HG03460 (cell line): Measurements from ENCODE around the gene CISD2.
A peak's percentile ranks its signal among the peaks of the same experiment; 100 is the strongest.
"Not testable (repeated sequence)": the region's sequence is repeated elsewhere in the genome, so short reads cannot be mapped to it uniquely, and the experiment has no call there.

Source experiments
- ATAC-seq: cut with Tn5 transposase; IDR thresholded peaks from one replicate; pipeline ENCODE4 v1.9.1; 2021; ENCODE audit not compliant: unreplicated experiment

CISD2 gene

DNA sequence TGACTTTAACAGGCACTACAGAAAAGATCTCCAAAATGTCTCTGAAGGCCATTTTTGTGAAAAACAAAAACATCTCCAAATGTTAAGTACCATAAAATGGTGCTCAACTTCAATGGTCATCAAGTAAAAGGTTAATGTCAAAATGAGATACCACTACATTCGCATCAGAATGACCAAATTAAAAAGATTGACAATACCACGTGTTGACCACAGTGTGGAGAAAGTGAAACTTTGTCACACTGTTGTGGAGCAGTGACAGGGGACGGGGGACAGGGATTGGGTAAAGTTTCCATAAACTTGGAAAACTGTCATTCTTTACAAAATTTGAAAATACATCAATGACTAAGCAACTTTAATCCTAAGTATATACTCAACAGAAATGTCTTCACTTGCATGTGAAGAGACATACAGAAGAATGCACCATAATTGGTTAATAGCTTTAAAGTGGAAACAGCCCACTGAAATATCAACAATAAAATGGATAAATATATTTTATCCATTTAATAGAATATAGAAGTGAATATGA lies 19.1 kb upstream of the CISD2 start:
- no peak for ATAC-seq

DNA sequence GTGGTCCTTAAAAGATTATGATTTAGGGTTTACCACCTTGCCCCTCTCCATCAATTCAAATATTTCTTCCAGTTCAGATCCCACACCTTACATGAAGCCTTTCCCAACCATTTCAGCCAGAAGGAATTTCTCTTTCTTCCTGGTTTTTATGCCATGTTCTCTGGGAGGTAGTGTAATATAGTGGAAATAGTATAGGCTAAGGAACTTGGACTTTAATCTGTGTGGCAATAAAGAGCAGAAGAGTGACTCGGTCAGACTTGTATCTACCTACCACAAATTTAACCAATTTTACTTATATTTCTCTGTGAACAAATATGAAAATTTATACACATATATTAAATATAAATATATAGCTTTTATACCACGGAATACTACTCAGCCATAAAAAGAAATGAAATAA lies 18.4 kb upstream of the CISD2 start:
- no peak for ATAC-seq

DNA sequence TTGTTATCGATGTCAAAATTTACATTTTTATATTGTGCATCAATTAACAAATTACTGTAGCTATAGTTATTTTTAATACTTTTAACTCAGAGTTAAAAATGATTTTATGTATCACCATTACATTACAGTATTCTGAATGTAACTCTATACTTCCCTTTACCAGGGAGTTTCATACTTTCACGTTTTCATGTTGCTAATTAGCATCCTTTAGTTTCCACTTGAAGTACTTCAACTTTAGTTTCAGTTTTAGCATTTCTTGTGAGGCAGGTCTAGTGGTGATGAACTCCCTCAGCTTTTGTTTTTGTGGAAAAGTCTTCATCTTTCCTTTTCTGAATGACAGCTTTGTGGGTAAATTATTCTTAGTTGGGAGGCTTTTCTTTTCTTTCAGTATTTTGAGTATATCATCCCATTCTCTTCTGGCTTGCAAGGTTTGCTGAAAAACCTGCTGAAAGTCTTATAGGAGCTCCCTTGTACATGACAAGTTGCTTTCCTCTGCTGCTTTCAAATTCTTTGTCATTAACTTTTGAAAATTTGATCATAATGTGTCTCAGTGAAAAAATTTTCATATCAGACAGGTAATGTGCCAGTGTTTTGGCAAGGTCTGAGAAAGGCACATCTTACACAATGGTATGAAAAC lies 9.8 kb upstream of the CISD2 start:
- no peak for ATAC-seq

DNA sequence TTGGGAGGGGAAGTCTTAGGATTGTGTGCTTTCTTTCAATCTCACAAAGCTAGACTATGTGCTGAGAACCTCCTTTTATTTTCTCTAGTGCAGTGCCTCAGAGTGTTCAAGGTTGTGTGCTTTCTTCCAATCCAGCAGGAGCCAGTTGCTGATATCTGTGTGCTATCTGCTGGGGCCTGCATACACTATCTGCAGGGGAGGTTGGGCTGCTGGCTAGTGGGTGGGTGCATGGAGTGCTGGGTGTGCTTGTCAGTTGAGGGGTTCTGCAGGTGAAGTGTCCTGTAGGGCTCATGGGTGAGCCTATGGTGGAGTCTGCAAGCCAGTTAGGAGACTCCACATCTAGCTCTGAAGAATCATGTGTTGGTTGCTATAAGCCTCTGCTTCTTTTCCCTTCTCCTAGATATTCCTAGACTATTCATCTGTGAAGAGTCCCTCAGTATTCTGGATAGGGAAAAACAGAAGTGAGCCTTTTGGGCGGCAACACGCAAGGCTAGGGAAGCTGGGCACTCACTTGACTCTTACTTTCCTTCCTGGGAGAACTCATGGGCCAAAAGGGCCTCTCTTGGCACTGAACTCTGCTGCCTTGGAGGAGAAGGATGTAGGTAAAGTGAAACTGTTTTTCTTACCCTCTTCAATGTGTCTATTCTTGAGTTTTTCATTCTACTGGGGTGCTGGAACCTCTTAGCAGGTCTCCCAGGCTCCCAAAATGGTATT lies 8.0 kb upstream of the CISD2 start:
- ATAC-seq, result no peak

DNA sequence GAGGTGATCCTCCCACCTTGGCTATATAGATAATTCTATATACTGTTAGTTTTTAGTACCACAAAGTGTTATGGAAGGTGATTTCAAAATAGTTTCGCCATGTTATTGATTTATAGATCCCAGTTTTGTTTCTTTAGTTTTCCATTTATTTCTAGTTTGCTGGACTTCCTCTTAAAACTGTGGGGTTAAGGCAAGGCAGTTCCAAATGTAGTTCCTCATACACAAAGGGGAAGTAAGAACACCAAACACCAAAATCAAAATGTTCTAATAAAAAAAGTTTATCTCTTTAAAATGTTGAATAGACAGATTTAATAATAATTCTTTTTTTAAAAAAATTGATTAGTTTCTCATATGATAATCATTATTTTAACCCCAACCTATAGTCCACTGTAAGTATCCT lies 6.8 kb upstream of the CISD2 start:
- no peak for ATAC-seq

DNA sequence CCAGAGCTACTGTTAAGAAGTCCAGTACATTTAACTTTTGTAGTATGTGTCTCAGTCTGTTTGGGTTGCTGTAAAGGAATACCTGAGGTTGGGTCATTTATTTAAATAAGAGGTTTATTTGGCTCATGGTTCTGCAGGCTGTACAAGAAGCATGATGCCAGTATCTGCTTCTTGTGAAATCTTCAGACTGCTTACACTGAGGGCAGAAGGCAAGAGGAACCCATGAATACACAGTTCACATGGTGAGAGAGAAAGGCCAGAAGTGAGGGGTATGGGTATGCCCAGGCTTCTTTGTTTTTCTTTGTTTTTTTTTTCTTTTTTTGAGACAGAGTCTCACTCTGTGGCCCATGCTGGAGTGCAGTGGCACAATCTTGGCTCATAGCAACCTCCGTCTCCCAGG lies 6.0 kb upstream of the CISD2 start:
- no peak for ATAC-seq

DNA sequence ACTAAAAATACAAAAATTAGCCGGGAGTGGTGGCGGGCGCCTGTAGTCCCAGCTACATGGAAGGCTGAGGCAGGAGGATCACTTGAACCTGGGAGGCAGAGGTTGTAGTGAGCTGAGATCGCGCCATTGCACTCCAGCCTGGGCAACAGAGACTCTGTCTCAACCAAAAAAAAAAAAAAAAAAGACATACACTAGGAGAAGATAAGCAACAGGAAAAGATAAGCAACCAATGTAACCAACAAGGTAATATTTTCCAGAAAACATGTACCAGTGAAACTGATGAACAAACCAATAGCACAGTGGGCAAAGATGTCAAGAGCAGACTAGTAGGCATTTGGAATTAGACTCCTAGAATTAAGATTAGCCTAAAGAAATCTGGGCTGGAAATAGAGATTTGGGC lies 3.5 kb upstream of the CISD2 start:
- not testable (repeated sequence) for ATAC-seq

DNA sequence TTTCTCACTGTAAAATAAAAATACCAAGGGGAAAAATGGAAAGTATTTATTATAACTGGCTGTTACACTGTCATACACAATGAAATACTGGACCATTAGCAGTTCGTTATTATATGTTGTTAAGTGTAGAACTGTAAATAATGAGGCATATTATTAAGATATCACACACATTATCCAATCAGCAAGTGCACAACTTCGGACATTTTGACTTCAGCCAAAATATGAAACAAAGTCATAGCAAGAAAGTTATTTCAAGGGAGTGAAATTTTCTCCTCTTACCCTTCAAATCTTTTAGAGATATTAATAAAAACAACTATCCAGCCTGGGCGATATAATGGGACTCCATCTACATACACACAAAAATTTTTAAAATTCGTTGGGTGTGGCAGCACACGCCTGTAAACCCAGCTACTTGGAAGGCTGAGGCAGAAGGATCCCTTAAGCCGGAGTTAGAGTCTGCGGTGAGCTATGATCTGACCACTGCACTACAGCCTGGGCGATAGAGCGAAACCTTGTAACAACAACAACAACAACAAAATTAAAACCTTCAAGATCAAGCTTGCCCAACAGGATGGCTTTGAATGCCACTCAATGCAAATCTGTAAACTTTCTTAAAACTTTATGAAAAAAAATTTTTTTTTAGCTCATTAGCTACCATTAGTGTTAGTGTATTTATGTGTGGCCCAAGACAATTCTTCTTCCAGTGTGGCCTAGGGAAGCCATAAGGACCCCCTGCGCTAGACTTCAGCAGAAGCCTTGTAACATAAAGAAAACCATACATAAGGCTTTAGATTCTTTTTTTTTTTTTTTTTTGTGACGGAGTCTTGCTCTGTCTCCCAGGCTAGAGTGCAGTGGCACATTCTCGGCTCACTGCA lies 1.3 kb upstream of the CISD2 start:
- no peak for ATAC-seq

DNA sequence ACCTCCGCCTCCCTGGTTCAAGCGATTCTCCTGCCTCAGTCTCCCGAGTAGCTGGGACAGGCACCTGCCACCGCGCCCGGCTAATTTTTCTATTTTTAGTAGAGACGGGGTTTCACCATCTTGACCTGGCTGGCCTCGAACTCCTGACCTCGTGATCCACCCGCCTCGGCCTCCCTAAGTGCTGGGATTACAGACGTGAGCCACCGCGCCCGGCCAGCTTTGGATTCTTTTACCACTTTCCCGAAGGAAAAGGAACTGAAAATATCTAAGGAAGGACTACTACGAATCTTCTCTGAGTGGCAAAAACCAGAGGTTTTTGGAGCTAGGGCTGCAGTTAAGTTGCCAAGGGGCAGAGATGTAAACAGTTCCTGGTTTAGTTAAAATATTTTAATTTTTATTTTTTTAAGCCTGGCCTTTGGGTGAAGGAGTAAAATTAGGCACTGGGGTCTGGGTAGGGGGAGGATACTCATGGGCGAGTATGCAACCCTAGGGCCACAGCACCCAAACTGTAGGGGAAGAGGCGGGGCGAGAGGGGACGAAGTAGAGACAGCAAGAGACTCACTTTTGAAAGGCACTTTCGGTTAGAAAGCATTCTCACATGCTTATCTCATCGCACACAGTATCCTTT lies 525 bp upstream of the CISD2 start:
- peak; percentile 44 for ATAC-seq

DNA sequence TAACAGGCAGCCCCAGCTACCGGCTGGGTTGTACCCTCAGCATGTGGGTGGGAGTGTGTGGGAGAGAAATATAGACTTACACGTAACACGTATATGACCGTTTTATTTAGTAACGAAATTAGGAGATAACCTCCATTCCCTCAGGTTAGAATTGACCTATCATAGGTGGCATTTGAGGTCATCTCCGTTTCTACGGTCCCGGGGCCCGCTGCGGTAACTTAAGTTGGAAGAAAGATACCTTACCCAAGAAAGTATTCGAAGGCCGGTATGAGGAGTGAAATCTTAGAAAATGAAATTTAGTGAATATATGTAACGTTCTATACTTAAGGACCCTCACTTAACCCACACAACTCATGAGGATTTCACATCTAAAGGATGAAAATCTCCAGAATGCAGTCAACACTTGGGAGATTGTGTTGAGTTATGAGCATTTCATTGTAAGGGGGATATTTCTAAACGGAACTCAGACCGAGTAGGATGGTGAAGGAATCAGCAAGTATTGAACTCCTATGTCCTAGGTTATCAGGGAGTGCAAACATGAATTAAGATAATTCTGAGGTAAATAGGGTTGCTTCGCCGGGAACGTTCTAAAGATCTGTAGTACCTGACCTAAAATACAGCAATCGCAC lies 891 bp downstream of the CISD2 start:
- peak; percentile 22 for ATAC-seq

DNA sequence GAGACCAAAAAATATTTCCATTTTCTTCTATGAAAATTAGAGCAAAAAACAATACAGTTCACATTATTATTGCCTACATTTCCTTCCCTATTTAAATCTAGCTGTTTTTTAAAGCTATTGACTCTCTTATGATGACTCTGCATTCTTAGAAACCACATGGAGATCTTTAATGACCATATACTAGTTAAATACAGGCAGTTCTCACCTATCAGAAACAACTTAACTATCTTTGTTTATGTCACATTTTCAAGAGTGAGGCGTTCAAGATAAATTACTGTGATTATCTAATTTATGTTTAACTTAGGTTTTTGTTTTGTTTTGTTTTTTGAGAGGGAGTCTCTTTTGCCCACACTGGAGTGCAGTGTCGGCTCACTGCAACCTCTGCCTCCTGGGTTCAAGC lies 3.0 kb downstream of the CISD2 start:
- ATAC-seq, result no peak

DNA sequence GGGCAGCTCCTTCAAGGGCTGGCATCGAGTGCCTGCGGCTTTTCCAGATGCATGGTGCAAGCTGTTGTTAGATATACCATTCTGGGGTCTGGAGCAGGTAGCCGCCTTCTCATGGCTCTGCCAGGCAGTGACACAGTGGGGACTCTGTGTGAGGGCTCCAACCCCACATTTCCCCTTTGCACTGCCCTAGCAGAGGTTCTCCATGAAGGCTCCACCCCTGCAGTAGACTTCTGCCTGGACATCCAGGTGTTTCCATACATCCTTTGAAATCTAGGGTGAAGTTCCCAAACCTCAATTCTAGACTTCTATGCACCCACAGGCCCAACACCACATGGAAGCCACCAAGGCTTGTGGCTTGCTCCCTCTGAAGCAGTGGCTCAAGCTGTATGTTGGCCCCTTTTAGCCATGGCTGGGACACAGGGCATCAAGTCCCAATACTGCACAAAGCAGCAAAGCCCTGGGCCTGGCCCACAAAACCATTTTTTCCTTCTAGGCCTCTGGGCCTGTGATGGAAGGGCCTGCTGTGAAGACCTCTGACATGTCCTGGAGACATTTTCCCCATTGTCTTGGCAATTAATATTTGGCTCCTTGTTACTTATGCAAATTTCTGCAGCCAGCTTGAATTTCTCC lies 8.8 kb downstream of the CISD2 start:
- ATAC-seq, result not testable (repeated sequence)

DNA sequence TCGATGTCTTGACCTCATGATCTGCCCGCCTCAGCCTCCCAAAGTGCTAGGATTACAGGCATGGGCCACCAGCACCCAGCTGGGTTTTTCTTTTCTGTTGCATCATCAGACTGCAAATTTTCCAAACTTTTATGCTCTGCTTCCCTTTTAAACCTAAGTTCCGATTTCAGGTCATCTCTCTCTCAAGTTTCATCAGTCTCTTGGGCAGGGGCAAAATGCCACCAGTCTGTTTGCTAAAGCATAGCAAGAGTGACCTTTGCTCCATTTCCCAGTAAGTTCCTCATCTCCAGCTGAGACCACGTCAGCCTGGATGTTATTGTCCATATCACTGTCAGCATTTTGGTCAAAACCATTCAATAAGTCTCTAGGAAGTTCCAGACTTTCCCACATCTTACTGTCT lies 9.6 kb downstream of the CISD2 start:
- not testable (repeated sequence) for ATAC-seq

DNA sequence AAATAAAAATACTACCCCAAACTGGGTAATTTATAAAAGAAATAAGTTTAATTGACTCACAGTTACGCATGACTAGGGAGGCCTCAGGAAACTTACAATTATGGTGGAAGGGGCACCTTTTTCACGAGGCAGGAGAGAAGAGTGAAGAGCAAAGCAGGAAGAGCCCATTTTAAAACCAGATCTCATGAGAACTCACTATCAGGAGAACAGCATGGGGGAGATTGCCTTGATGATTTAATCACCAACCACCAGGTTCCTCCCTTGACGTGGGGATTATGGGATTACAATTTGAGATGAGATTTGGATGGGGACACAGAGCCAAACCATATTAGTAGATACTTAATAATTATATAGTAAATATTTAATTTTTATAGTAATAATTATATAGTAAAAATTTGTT lies 10.1 kb downstream of the CISD2 start:
- ATAC-seq, result no peak

DNA sequence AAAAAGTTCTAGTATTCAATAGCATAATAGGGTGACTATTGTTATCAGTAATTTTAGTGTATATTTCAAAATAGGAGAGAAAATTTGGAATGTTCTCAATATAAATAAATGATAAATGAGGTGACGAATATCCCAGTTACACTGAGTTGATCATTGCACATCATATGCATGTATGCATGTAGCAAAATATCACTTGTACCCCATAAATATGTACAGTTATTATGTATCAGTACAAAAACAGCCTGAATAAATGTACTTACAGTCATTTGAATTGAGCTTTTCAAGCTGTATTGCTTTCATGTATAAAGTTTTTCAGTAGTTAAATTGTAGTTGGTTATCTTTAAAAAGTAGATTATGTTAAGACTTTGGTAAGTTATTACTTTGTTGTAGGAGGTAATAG lies 12.6 kb downstream of the CISD2 start:
- no peak for ATAC-seq

DNA sequence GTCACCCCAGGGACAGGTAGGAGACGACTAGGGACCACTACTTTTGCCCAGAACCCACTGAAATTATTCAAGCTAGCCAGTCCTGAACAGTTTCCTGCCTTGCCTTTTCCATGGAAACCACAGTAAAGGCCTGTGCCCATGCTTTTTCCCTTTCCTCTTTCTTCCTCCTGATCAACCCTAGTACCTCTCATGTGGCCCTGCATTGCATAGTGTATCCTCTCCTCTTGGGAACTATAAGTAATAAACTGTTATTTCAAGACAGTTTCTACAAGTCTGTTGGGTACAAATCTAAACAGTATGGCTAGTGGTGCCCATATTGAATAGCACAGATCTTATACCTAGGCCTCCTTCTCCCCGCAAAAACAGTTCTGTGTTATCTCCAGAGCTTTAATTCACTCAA lies 14.5 kb downstream of the CISD2 start:
- ATAC-seq, result no peak

DNA sequence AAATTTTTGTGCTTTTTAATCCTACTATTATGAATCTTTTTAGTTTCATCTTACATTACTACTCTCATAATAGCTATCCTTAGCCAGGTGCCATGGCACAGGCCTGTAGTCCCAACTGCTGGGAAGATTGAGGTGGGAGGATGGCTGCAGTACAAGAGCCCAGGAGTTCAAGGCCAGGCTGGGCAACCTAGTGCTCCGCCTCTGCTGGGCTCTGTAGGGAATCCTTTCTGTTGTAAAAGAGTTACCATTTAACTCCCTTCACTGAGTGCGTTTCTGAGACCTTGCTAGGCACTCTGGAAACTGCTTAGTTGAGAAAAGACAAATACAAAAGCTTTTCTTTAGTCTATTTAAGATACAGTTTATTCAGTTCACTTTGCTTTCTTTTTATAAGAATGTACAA lies 19.8 kb downstream of the CISD2 start:
- ATAC-seq, result not testable (repeated sequence)

DNA sequence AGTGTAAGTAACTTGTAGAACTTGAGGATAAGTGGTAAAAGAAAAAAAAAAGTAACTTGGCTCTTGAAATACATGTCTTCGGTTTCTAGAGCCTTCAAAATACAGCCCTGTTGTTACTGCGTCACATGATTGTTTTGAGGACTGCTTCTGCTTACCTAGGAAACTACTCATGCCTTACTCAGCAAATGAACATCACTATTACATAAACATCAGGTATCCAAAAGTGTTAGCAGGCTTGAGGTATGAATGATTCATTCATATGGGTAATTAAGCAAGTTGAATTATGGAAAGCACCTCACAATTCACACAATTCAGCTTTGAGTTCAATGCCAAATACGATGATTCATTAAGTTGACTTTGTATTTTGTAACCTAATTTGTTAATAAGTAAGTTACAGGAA lies 21.1 kb downstream of the CISD2 start:
- not testable (repeated sequence) for ATAC-seq

DNA sequence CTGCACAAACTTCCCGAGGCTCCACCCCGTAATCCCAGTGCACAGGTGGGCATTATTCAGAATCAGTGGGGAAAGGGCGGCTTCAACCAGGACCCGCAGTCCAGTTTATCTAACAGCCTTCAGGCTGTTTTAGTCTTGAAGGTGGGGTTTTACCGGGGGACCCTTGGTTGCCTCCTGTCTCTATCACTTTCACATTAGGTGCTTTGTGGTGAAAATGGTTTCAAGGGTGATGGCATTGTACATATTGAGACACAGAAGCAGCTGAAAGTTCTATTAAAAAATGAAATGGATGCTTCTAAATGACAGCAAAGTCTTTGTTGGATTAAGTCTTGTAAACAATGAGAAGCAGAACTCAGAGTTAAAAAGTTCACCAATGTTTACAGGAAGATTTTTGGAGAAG lies 27.8 kb downstream of the CISD2 start:
- ATAC-seq, result not testable (repeated sequence)

DNA sequence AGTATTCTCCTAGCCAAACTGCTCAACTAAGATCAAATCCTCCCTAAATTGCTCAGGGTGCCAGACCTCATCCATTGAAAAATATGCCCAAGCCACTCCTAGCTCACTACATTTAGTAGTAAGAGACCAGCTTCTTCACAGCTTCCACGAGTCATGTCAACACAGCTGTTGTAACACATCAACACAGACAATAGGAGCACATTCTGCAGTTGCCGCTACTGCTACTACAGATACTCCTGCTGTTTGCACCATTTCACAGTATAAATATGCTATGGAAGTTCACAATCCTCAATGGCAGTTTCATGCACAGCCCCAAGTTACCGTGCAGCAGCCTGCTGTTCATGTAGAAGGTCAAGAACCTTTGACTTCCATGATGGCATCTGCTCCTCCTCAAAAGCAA lies 28.8 kb downstream of the CISD2 start:
- not testable (repeated sequence) for ATAC-seq
